Activated naive CD8-positive, alpha-beta T cell treated with anti-CD3 and anti-CD28 coated beads, Interleukin-2, amount 50 U/mL, for 24 hours (primary cell): ENCODE data around the gene LRCOL1.

Experiments used
- ATAC-seq: fragments of 150-1000 bp; cut with Tn5 transposase; one replicate; pipeline ENCODE4 v1.10.0; 2021
- DNase-seq: peaks from one replicate; pipeline ENCODE4 v3.0.0; 2021
- H3K27ac Mint-ChIP-seq: one replicate; pipeline ENCODE4 v1.8.0; 2021; ENCODE audit warnings: mild to moderate bottlenecking, mixed read lengths
- H3K27me3 Mint-ChIP-seq: one replicate; pipeline ENCODE4 v1.8.0; 2021; ENCODE audit warnings: mixed read lengths
- H3K36me3 Mint-ChIP-seq: one replicate; pipeline ENCODE4 v1.8.0; 2021; ENCODE audit warnings: low read depth, mixed read lengths
- H3K4me1 Mint-ChIP-seq: one replicate; pipeline ENCODE4 v1.8.0; 2021; ENCODE audit warnings: mixed read lengths
- H3K4me3 Mint-ChIP-seq: one replicate; pipeline ENCODE4 v1.8.0; 2021; ENCODE audit warnings: mild to moderate bottlenecking, moderate library complexity, mixed read lengths
- H3K9me3 Mint-ChIP-seq: one replicate; pipeline ENCODE4 v1.8.0; 2021; ENCODE audit warnings: mixed read lengths

The LRCOL1 gene

DNA sequence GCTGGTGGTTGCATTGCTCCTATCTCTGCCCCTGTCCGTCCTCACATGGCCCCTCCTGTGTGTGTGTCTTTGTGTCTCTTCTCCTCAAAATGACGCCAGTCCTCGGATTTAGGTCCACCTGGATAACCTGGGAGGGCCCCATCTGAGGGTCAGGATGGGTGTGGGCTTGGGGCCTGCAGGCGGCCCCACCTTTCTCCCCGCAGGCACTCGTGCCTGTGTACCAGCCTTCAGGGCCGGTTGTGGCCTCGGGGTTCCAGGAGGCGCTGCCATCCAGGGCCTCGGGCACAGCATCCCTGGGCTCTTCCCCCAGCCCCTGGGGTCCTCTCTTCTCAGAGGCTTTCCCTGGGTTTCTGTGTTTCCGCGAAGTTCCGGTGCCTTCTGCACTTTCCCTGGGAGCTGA, 54.7 kb downstream of the LRCOL1 start:
- DNase-seq: no peak
- no peak overlapping the region for H3K27ac Mint-ChIP-seq
- H3K4me1 Mint-ChIP-seq: peaks cover 13% of the 10 kb centered on the region
- peaks cover 5% of the 10 kb centered on the region for H3K36me3 Mint-ChIP-seq
- H3K4me3 Mint-ChIP-seq: no peak overlapping the region
- no peak for ATAC-seq
- no peaks in the 10 kb centered on the region for H3K9me3 Mint-ChIP-seq
- H3K27me3 Mint-ChIP-seq: peaks cover 11% of the 10 kb centered on the region

DNA sequence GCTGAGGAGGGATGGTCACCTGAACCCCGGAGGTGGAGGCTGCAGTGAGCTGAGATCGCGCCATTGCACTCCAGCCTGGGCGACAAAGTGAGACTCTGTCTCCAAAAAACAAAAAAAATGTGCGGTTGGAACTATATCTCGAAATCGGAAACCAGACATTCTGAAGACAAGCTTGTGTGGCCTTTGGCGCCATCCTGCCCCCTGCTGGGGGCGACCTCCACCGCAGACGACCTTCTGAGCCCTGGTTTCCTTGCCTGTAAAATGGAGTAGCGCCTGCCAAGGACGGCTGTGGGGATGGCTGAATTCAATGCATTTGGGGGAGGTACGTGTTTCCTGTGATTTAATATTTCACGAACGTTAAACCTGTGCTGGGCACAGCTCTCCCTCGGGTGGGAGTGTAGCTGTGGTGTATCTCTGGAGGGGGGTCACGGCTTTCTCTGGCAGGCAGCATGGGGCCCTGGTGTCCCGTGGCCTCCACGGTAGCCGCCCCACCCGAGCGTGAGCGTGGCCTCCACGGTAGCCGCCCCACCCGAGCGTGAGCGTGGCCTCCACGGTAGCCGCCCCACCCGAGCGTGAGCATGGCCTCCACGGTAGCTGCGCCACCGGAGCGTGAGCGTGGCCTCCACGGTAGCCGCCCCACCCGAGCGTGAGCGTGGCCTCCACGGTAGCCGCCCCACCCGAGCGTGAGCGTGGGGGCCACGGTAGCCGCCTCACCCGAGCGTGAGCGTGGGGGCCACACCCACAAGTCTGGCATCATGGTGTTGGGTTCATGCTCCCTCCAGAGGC, 55.3 kb downstream of the LRCOL1 start:
- peak; percentile 29 for DNase-seq
- no peak for ATAC-seq
- H3K4me3 Mint-ChIP-seq: no peak overlapping the region
- peaks cover 5% of the 10 kb centered on the region for H3K36me3 Mint-ChIP-seq
- peaks cover 12% of the 10 kb centered on the region for H3K4me1 Mint-ChIP-seq
- H3K27ac Mint-ChIP-seq: no peak overlapping the region
- no peaks in the 10 kb centered on the region for H3K9me3 Mint-ChIP-seq
- peaks cover 11% of the 10 kb centered on the region for H3K27me3 Mint-ChIP-seq
